K562 (cell line): Measurements from ENCODE around the gene SPATA20. TPM values are rescaled to one million over a fixed set of nuclear protein-coding genes. Genes with fewer than 3 reads are reported as not detected.

ENCODE experiments used
- ATAC-seq: fragments of 200-7000 bp; cut with Tn5 transposase; 3 replicates; pipeline ENCODE4 v1.9.1; 2020; ENCODE audit warnings: moderate library complexity
- BruUV-seq: library from RNA; stranded (reverse); fragments of 400-500 nt; replicated peaks from 2 replicates; lab custom pipeline; 2021; lab: Mats Ljungman, UMichigan
- CTCF ChIA-PET: fragments of 300-600 bp; formaldehyde crosslinking; extraction: SDS; loops from one replicate; lab custom pipeline; 2021; ENCODE audit warnings: low intra/inter-chr PET ratio; lab: Yijun Ruan, JAX
- POLR2A ChIA-PET: fragments of 300-600, 350-650 bp; sonication (Branson Sonifier 250); formaldehyde crosslinking; extraction: SDS; loops from one replicate; lab custom pipeline; 2021; ENCODE audit warnings: antibody characterized with exemption, inconsistent platforms; lab: Yijun Ruan, JAX
- DNase-seq, 4 experiments: peaks; one replicate each; pipeline versions ENCODE4 v3.0.0 to v3.0.0-alpha.2; 2011 to 2018; ENCODE audit warnings: low spot score in 3 of 4, mixed read lengths in 3 of 4; ENCODE audit errors: extremely low read depth in 1 of 4
- FAIRE-seq: peaks from 2 replicates; lab custom pipeline; 2011; peaks lifted over from hg19 to GRCh38; lab: Jason Lieb, UNC
- H2AFZ ChIP-seq: 2 replicates; pipeline ENCODE4 v1.6.0; 2011; ENCODE audit warnings: low read depth, low read length, control low read depth, inconsistent platforms
- H3K27ac ChIP-seq: fragments of 200-600 bp; 3 replicates; pipeline ENCODE4 v1.8.0; 2011; ENCODE audit warnings: low read depth, mild to moderate bottlenecking, control low read depth, inconsistent platforms, low read length, moderate library complexity, mixed read lengths; ENCODE audit errors: extremely low read depth
- H3K27me3 ChIP-seq, 2 experiments: fragments of 300-600 bp in 1 of 2; 2 replicates in 1 of 2; 3 replicates in 1 of 2; pipeline versions ENCODE4 v1.6.0 to v1.8.0; 2011; ENCODE audit warnings: inconsistent platforms in 2 of 2, low read length in 2 of 2, mild to moderate bottlenecking in 1 of 2, mixed read lengths in 1 of 2, moderate library complexity in 1 of 2; ENCODE audit not compliant: control insufficient read depth in 2 of 2, insufficient read depth in 2 of 2
- H3K36me3 ChIP-seq: fragments of 300-600 bp; 3 replicates; pipeline ENCODE4 v1.8.0; 2011; ENCODE audit warnings: mild to moderate bottlenecking, low read length, inconsistent platforms; ENCODE audit not compliant: control insufficient read depth, insufficient read depth
- H3K4me1 ChIP-seq, 2 experiments: fragments of 200-600 bp in 1 of 2; replicated peaks in 1 of 2; 2 replicates in 1 of 2; 3 replicates in 1 of 2; pipeline versions ENCODE4 v1.5.1 to v1.8.0; 2011; ENCODE audit warnings: inconsistent platforms in 2 of 2, low read length in 2 of 2, mild to moderate bottlenecking in 1 of 2, mixed read lengths in 1 of 2, moderate library complexity in 1 of 2; ENCODE audit not compliant: control insufficient read depth in 2 of 2, insufficient read depth in 2 of 2
- H3K4me2 ChIP-seq: 2 replicates; pipeline ENCODE4 v1.6.1; 2011; ENCODE audit warnings: low read length, control low read depth, inconsistent platforms, mixed read lengths; ENCODE audit not compliant: insufficient read depth
- H3K4me3 ChIP-seq: fragments of 200-600 bp; sonication (generic), shearing (Covaris generic); 2 replicates; pipeline ENCODE4 v1.5.1; 2016; ENCODE audit warnings: control low read depth, inconsistent platforms
- H3K79me2 ChIP-seq: fragments of 200-600 bp; 3 replicates; pipeline ENCODE4 v1.8.0; 2011; ENCODE audit warnings: low read length, inconsistent platforms; ENCODE audit not compliant: control insufficient read depth, insufficient read depth
- H3K9ac ChIP-seq, 2 experiments: 2 replicates each; pipeline versions ENCODE4 v1.6.0 to v1.6.1; 2011; ENCODE audit warnings: low read depth in 2 of 2, low read length in 2 of 2, control low read depth in 1 of 2, inconsistent platforms in 1 of 2, mild to moderate bottlenecking in 1 of 2, mixed read lengths in 1 of 2; ENCODE audit not compliant: insufficient read depth in 1 of 2
- H3K9me1 ChIP-seq: one replicate; pipeline ENCODE4 v1.6.0; 2011; ENCODE audit warnings: inconsistent platforms, mild to moderate bottlenecking, low read length, moderate library complexity; ENCODE audit not compliant: control insufficient read depth, insufficient read depth
- H3K9me3 ChIP-seq: replicated peaks from 2 replicates; pipeline ENCODE4 v1.5.1; 2011; ENCODE audit warnings: low read depth, low read length, inconsistent platforms; ENCODE audit not compliant: control insufficient read depth, insufficient read depth
- H4K20me1 ChIP-seq: replicated peaks from 2 replicates; pipeline ENCODE4 v1.6.1; 2011; ENCODE audit warnings: low read length, inconsistent platforms, mixed read lengths; ENCODE audit not compliant: control insufficient read depth, insufficient read depth
- BACH1 ChIP-seq: fragments of 200-800 bp; sonication (Bioruptor generic); IDR thresholded peaks from 2 replicates; pipeline ENCODE4 v1.6.1; 2016; ENCODE audit warnings: missing genetic modification characterization, missing compliant biosample characterization
- CBFA2T3 ChIP-seq: fragments of 450-650 bp; IDR thresholded peaks from 2 replicates; pipeline ENCODE4 v1.6.1; 2017
- CEBPG ChIP-seq, 3 experiments: fragments of 200-800 bp in 1 of 3; sonication (Bioruptor generic) in 1 of 3; sonication (generic) in 1 of 3; formaldehyde crosslinking in 1 of 3; IDR thresholded peaks in 2 of 3; conservative IDR thresholded peaks in 1 of 3; 2 replicates each; pipeline versions ENCODE4 v1.6.1 to v1.8.0; 2016 to 2022; ENCODE audit warnings: missing compliant biosample characterization in 2 of 3, missing genetic modification characterization in 2 of 3, mild to moderate bottlenecking in 1 of 3, missing genetic modification reagents in 1 of 3
- HIVEP1 ChIP-seq: fragments of 250-450 bp; sonication (Bioruptor Pico); IDR thresholded peaks from 2 replicates; pipeline ENCODE4 v1.4.0; 2020; ENCODE audit warnings: mild to moderate bottlenecking
- ILK ChIP-seq: fragments of 450-650 bp; IDR thresholded peaks from 2 replicates; pipeline ENCODE4 v1.6.1; 2016; ENCODE audit warnings: missing genetic modification characterization, low read depth, mild to moderate bottlenecking, missing compliant biosample characterization, moderate library complexity, borderline replicate concordance
- NR3C1 ChIP-seq: sonication (generic); formaldehyde crosslinking; IDR thresholded peaks from 2 replicates; pipeline ENCODE4 v1.8.1; 2022; ENCODE audit warnings: missing genetic modification reagents
- PTTG1 ChIP-seq: fragments of 450-650 bp; IDR thresholded peaks from 2 replicates; pipeline ENCODE4 v1.6.1; 2016; ENCODE audit warnings: low read depth, mild to moderate bottlenecking, missing genetic modification characterization, missing compliant biosample characterization
- SMAD4 ChIP-seq: fragments of 250-450 bp; sonication (Bioruptor Pico); conservative IDR thresholded peaks from 2 replicates; pipeline ENCODE4 v1.8.0; 2021; ENCODE audit warnings: inconsistent platforms, mild to moderate bottlenecking, moderate library complexity
- SMARCA4 ChIP-seq: fragments of 450-650 bp; IDR thresholded peaks from 2 replicates; pipeline ENCODE4 v1.6.1; 2016
- STAT5B ChIP-seq: fragments of 250-450 bp; sonication (Bioruptor Pico); IDR thresholded peaks from 2 replicates; pipeline ENCODE4 v1.8.0; 2021; ENCODE audit warnings: mild to moderate bottlenecking, inconsistent platforms
- TCF7 ChIP-seq: sonication (generic); IDR thresholded peaks from 2 replicates; pipeline ENCODE4 v1.6.1; 2016; ENCODE audit warnings: antibody characterized with exemption, borderline replicate concordance
- TSC22D4 ChIP-seq: fragments of 450-650 bp; IDR thresholded peaks from 2 replicates; pipeline ENCODE4 v1.6.1; 2016; ENCODE audit warnings: missing genetic modification characterization, missing biosample characterization, control low read depth
- ZNF165 ChIP-seq: fragments of 250-450 bp; sonication (Bioruptor Pico); IDR thresholded peaks from 2 replicates; pipeline ENCODE4 v1.4.0; 2020; ENCODE audit warnings: borderline replicate concordance
- ZNF785 ChIP-seq: fragments of 250-450 bp; sonication (Bioruptor Pico); IDR thresholded peaks from 2 replicates; pipeline ENCODE4 v1.4.0; 2020; ENCODE audit warnings: mild to moderate bottlenecking
- WGBS: fragments of 100-300 bp; shearing (Covaris generic); methylation state at CpG from one replicate; pipeline ENCODE4 v1.1.6; 2016; ENCODE audit warnings: low coverage, mixed read lengths; ENCODE audit not compliant: insufficient coverage; ENCODE audit errors: missing lambda C conversion rate; 5-methylcytosine and 5-hydroxymethylcytosine counted together
- in situ Hi-C: fragments of 300-500 bp; cut with MboI; formaldehyde crosslinking; loops from 4 replicates; pipeline ENCODE4 v1.15.0; 2018; ENCODE audit warnings: inconsistent platforms, mixed read lengths
- intact Hi-C: fragments of 100-400 bp; cut with micrococcal nuclease; formaldehyde crosslinking; loops from 2 replicates; pipeline ENCODE4 v1.14.2; 2022
- polyA plus RNA-seq, 8 experiments: library from polyadenylated mRNA; depleted of rRNA in 4 of 8; stranded (reverse) in 5 of 8; unstranded in 3 of 8; fragments of >200 nt; fragmentation: Nextera tagmentation in 2 of 8; fragmentation: Illumina TruSeq in 1 of 8; extraction: Ambion mirVana in 2 of 8; extraction: Trizol in 1 of 8; gene quantifications; 2 replicates each; pipeline versions ENCODE4 v1.2.1 to v1.2.3, GENCODE V29; 2011 to 2014; ENCODE audit warnings: inconsistent platforms in 1 of 8, missing spikeins in 1 of 8
- total RNA-seq, 7 experiments: library from RNA; depleted of rRNA in 6 of 7; stranded (reverse); fragments of >200 nt in 6 of 7; fragmentation: Illumina TruSeq in 2 of 7; extraction: Trizol in 2 of 7; gene quantifications; 2 replicates each; pipeline versions ENCODE4 v1.2.1 to v1.2.3, GENCODE V29; 2011 to 2021; ENCODE audit warnings: low replicate concordance in 1 of 7

Gene SPATA20
- total and polyA plus RNA-seq, 9 of the 15 experiments (the other 6 are each of a cell fraction or from before 2014, with no cell fraction given), result 0.08 to 4.0 (median 1.5) TPM

DNA sequence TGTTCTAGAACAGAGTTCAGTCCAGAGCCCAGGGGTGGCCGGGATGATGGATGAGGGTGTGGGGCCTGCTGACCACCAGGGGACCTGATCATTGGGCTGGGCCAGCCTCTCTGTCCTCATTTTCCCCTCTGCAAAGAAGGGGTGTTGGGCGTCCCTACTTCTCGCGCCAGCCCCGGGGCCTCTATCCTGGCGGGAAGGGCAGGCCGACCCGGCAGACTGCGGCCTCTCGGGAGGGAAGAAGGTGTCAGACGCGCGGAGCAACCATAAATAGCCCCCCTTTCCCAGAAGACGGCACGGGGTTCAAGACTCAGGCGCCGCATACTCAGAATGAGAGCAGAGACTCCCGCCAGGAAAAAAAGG is 11.6 kb downstream of the SPATA20 start:
- H3K27me3 ChIP-seq, result peaks cover 25 to 67% of the 10 kb centered on the region in 2 experiments
- ChIA-PET CTCF (no interaction called here), POLR2A (no interaction called here)
- no peaks in the 10 kb centered on the region for H3K9me1 ChIP-seq
- no peaks in the 10 kb centered on the region for H3K36me3 ChIP-seq
- in situ Hi-C loops (no loop called here), intact Hi-C loops (no loop called here)
- DNase-seq, result no peak
- H3K4me3 ChIP-seq, result no peak overlapping the region
- peaks cover 9 to 39% of the 10 kb centered on the region in 2 experiments for H3K4me1 ChIP-seq
- WGBS, result 33% methylated on average over 15 of the region's 18 CpGs
- no peak overlapping the region for H2AFZ ChIP-seq
- ATAC-seq, result no peak
- TF ChIP-seq ILK (tag) (no peak), CEBPG (CRISPR knock-in tag; IDR thresholded peaks at IDR 0.05) (no peak), CEBPG (tag; conservative IDR thresholded peaks at IDR 0.05 in 1 of 2, IDR thresholded peaks at IDR 0.05 in 1 of 2) (no peak), STAT5B (CRISPR knock-in tag) (no peak), SMARCA4 (no peak), PTTG1 (no peak), TCF7 (no peak), HIVEP1 (CRISPR knock-in tag) (no peak), ZNF165 (no peak), CBFA2T3 (no peak), BACH1 (tag) (no peak), NR3C1 (no peak), ZNF785 (no peak), TSC22D4 (no peak), SMAD4 (CRISPR knock-in tag) (no peak)
- H3K9ac ChIP-seq, result no peak overlapping the region
- H3K79me2 ChIP-seq, result no peaks in the 10 kb centered on the region
- no peak overlapping the region for H3K4me2 ChIP-seq
- no peak overlapping the region for H3K27ac ChIP-seq
- FAIRE-seq, result no peak
- peaks cover 13% of the 10 kb centered on the region; the same call in 1 of the 2 replicates for H4K20me1 ChIP-seq
- BruUV-seq, result no TSS peak
- no peaks in the 10 kb centered on the region for H3K9me3 ChIP-seq
